Calu3 (cell line): Measurements from ENCODE around the gene HRH3. TPM values are rescaled to one million over a fixed set of nuclear protein-coding genes. Genes with fewer than 3 reads are reported as not detected.

Experiments
- BruUV-seq: library from RNA; stranded (reverse); fragments of 400-500 nt; replicated peaks from 2 replicates; lab custom pipeline; 2021; lab: Mats Ljungman, UMichigan
- CTCF ChIA-PET: fragments of 300-600 bp; sonication (Branson Sonifier 250); formaldehyde crosslinking; loops from one replicate; lab custom pipeline; 2022; ENCODE audit warnings: antibody characterized with exemption; lab: Charles Lee
- DNase-seq: peaks from one replicate; pipeline ENCODE4 v3.0.0; 2022
- H3K27ac Mint-ChIP-seq: one replicate; pipeline ENCODE4 v1.8.0; 2022; ENCODE audit warnings: mixed read lengths; ENCODE audit not compliant: unreplicated experiment
- H3K27me3 Mint-ChIP-seq: one replicate; pipeline ENCODE4 v1.8.0; 2022; ENCODE audit warnings: mixed read lengths; ENCODE audit not compliant: unreplicated experiment
- H3K36me3 Mint-ChIP-seq: one replicate; pipeline ENCODE4 v1.8.0; 2022; ENCODE audit warnings: mild to moderate bottlenecking, moderate library complexity, mixed read lengths; ENCODE audit not compliant: insufficient read depth, unreplicated experiment
- H3K4me1 Mint-ChIP-seq: one replicate; pipeline ENCODE4 v1.8.0; 2022; ENCODE audit warnings: mild to moderate bottlenecking, low read depth, mixed read lengths; ENCODE audit not compliant: unreplicated experiment
- H3K4me3 Mint-ChIP-seq: one replicate; pipeline ENCODE4 v1.8.0; 2022; ENCODE audit warnings: mild to moderate bottlenecking, low read depth, moderate library complexity, mixed read lengths; ENCODE audit not compliant: unreplicated experiment
- H3K9me3 Mint-ChIP-seq: one replicate; pipeline ENCODE4 v1.8.0; 2022; ENCODE audit warnings: low read depth, mixed read lengths; ENCODE audit not compliant: unreplicated experiment
- CTCF ChIP-seq: fragments of 200-600 bp; IDR thresholded peaks from one replicate; pipeline ENCODE4 v1.8.0; 2022; ENCODE audit warnings: antibody characterized with exemption; ENCODE audit not compliant: unreplicated experiment
- intact Hi-C: fragments of 100-400 bp; cut with micrococcal nuclease; formaldehyde crosslinking; loops from one replicate; pipeline ENCODE4 v1.10.0; 2022; ENCODE audit not compliant: unreplicated experiment
- total RNA-seq: library from RNA; stranded (reverse); gene quantifications from 2 replicates; pipeline ENCODE4 v1.2.3, GENCODE V29; 2022

Gene HRH3
- total RNA-seq, 1 experiment from 2014 or later: not detected

DNA sequence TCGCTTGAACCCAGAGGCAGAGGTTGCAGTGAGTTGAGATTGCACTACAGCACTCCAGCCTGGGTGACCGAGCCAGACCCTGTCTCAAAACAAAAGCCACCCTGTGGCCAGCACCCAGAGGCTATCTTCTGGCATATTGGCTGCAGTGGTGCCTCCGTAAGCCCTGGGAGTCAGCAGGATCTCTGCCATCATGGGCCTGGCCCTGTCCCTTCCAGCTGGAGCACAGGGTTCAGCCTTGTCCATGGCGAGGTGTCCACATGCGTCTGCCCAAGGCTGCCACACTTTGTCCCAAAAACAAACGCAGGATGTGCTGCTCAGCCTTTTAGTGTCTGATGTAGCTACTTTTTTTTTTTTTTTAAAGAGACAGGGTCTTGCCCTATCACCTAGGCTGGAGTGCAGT, 52.6 kb downstream of the HRH3 start:
- Mint-ChIP-seq H3K36me3 (peaks cover 73% of the 10 kb centered on the region), H3K9me3 (no peaks in the 10 kb centered on the region), H3K4me3 (no peak overlapping the region), H3K27me3 (no peaks in the 10 kb centered on the region), H3K4me1 (no peaks in the 10 kb centered on the region), H3K27ac (no peak overlapping the region)
- TF ChIP-seq CTCF: no peak
- CTCF ChIA-PET: interaction anchor here (0.6 kb wide), 1 partner anchor 21 kb away, joined by 5 read pairs; no protein-coding TSS in a partner anchor
- intact Hi-C loops: no loop called here
- no TSS peak for BruUV-seq
- no peak for DNase-seq

- CTCF ChIA-PET: no interaction called here
- H3K9me3 Mint-ChIP-seq: no peaks in the 10 kb centered on the region
- no TSS peak for BruUV-seq
- TF ChIP-seq CTCF: no peak
- no peaks in the 10 kb centered on the region for H3K27me3 Mint-ChIP-seq
- no peak for DNase-seq
- no peak overlapping the region for H3K4me3 Mint-ChIP-seq
- H3K36me3 Mint-ChIP-seq: peaks cover 73% of the 10 kb centered on the region
- H3K27ac Mint-ChIP-seq: no peak overlapping the region
- peaks cover 10% of the 10 kb centered on the region for H3K4me1 Mint-ChIP-seq
- intact Hi-C loops: no loop called here
Observed at GRCh38 chr20:62165762-62166399, 54.2 kb downstream of the HRH3 start.

Other genes starting within 250 kb of the HRH3 start
- gene TAF4, start 154.4 kb downstream of the HRH3 start, total RNA-seq: 64.3 and 65.2 TPM in 2 replicates
- 76.9 and 78.0 TPM in 2 replicates for gene LSM14B, start 97.8 kb downstream of the HRH3 start, total RNA-seq
- gene PSMA7, start 76.9 kb downstream of the HRH3 start, total RNA-seq: 514 and 518 TPM in 2 replicates
- gene SS18L1, start 76.5 kb downstream of the HRH3 start, total RNA-seq: 47.4 and 53.7 TPM in 2 replicates
- gene MTG2, start 37.2 kb downstream of the HRH3 start, total RNA-seq: 87.9 and 92.6 TPM in 2 replicates
- gene OSBPL2, start 18.2 kb upstream of the HRH3 start, total RNA-seq: 115 and 129 TPM in 2 replicates
- 222 and 227 TPM in 2 replicates for gene ADRM1, start 82.7 kb upstream of the HRH3 start, total RNA-seq
- 740 and 763 TPM in 2 replicates for gene LAMA5, start 147.0 kb upstream of the HRH3 start, total RNA-seq
- gene RPS21, start 166.8 kb upstream of the HRH3 start, total RNA-seq: 1,920 and 1,936 TPM in 2 replicates
- 12.2 and 13.6 TPM in 2 replicates for gene CABLES2, start 187.0 kb upstream of the HRH3 start, total RNA-seq
- 6.2 and 6.4 TPM in 2 replicates for gene RBBP8NL, start 207.3 kb upstream of the HRH3 start, total RNA-seq